ENCODE data around the gene PLPP6. TPM values are rescaled to one million over a fixed set of nuclear protein-coding genes. Genes with fewer than 3 reads are reported as not detected.

PLPP6 gene
- total and polyA plus RNA-seq, 2 of the 8 experiments (the other 6 are each of a cell fraction or from before 2014, with no cell fraction given): 11.8 to 13.3 TPM

DNA sequence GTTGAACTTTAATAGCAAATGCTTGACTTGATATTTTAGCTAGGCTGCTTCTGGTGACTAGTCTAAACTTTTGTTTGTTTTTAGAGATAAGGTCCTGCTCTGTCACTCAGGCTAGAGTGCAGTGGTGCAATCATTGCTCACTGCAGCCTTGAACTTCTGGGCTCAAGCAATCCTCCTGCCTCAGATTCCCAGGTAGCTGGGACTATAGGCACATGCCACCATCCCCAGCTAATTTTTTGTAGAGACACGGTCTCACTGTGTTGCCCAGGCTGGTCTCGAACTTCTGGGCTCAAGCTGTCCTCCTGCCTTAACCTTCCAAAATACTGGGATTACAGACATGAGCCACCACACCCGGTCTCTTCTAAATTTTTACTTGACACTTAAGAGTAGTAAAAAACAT lies 38.0 kb downstream of the PLPP6 start:
- Histone ChIP-seq H2BK15ac (ENCODE audit: low read length) (no peak overlapping the region), H2AFZ (ENCODE audit: low read length) (no peak overlapping the region), H3K27ac (ENCODE audit: low read depth, low read length) (no peak overlapping the region), H2BK5ac (ENCODE audit: low read depth, low read length) (no peak overlapping the region), H2BK12ac (ENCODE audit: low read depth, low read length) (no peak overlapping the region), H2AK5ac (ENCODE audit: low read depth, low read length) (no peak overlapping the region), H4K20me1 (replicated peaks in 1 of 2; ENCODE audit: control insufficient read depth in 1 of 2, insufficient read depth in 2 of 2, low read length in 2 of 2) (no peaks in the 10 kb centered on the region), H3K36me3 (ENCODE audit: control insufficient read depth in 2 of 4, insufficient read depth in 4 of 4, low read length in 3 of 4) (peaks cover 0 to 35% (median 7%) of the 10 kb centered on the region in 4 experiments; a peak in 3 of 8 replicates), H3K9me3 (ENCODE audit: insufficient read depth in 2 of 2, low read depth in 1 of 2, low read length in 1 of 2) (no peaks in the 10 kb centered on the region), H3K23ac (ENCODE audit: insufficient read length) (no peak overlapping the region), H3K56ac (replicated peaks; ENCODE audit: insufficient read length, low read depth, low read length) (no peak overlapping the region), H3K23me2 (ENCODE audit: low read depth, low read length) (no peaks in the 10 kb centered on the region), H4K5ac (ENCODE audit: insufficient read length, low read depth, low read length) (no peak overlapping the region), H3K27me3 (replicated peaks in 1 of 4; ENCODE audit: control insufficient read depth in 3 of 4, extremely low read depth in 1 of 4, insufficient read depth in 3 of 4, low read length in 3 of 4) (no peaks in the 10 kb centered on the region), H3K4me1 (replicated peaks in 1 of 4; ENCODE audit: control insufficient read depth in 3 of 4, insufficient read depth in 4 of 4, low read length in 3 of 4) (no peaks in the 10 kb centered on the region), H3K18ac (ENCODE audit: extremely low read depth, low read length) (no peak overlapping the region), H3K9ac (replicated peaks in 1 of 4; ENCODE audit: extremely low read depth in 1 of 4, low read depth in 3 of 4, low read length in 3 of 4) (no peak overlapping the region), H4K8ac (ENCODE audit: extremely low read depth, insufficient read depth, low read length) (no peak overlapping the region), H3K79me1 (ENCODE audit: low read depth, low read length) (no peaks in the 10 kb centered on the region), H2BK120ac (replicated peaks; ENCODE audit: low read depth, low read length) (no peak overlapping the region), H3K14ac (ENCODE audit: insufficient read length) (no peak overlapping the region), H3K4me3 (ENCODE audit: extremely low read depth in 1 of 4, insufficient read depth in 2 of 4, low read depth in 3 of 4, low read length in 4 of 4) (no peak overlapping the region), H4K91ac (replicated peaks; ENCODE audit: insufficient read length, low read length) (no peak overlapping the region), H3K4ac (replicated peaks; ENCODE audit: insufficient read length, low read depth, low read length) (no peak overlapping the region), H2BK20ac (ENCODE audit: low read length) (no peak overlapping the region), H3K79me2 (ENCODE audit: control insufficient read depth in 1 of 2, insufficient read depth in 2 of 2, low read length in 2 of 2) (0 out of 4 replicates have a peak, but pooled peaks cover 0 to 5% of the 10 kb centered on the region in 2 experiments), H3K4me2 (ENCODE audit: insufficient read depth in 1 of 2, low read depth in 2 of 2, low read length in 2 of 2) (no peak overlapping the region)
- 93% methylated on average over 3 of the region's 3 CpGs; no CpG with 5 or more reads in 1 of the 2 experiments for WGBS, 2 experiments (ENCODE audit: extremely low coverage in 1 of 2, insufficient coverage in 1 of 2, insufficient read length in 1 of 2, insufficient replicate concordance in 2 of 2, low coverage in 1 of 2, low lambda C conversion rate in 2 of 2, missing lambda C conversion rate in 1 of 2)
- ChIA-PET CTCF (ENCODE audit: partially characterized antibody) (no interaction called here), POLR2A (ENCODE audit: partially characterized antibody) (no interaction called here)
- DNase-seq (ENCODE audit: low read depth in 1 of 2, low spot score in 2 of 2) (no peak), FAIRE-seq (no peak)
- TF ChIP-seq ATF2 (IDR thresholded peaks at IDR 0.05; ENCODE audit: low read length) (no peak), SIN3A (conservative IDR thresholded peaks at IDR 0.05 in 1 of 2, IDR thresholded peaks at IDR 0.05 in 1 of 2; ENCODE audit: low read depth in 1 of 2, low read length in 2 of 2) (no peak)

Measured in H1 (cell line).